ENCODE results near the gene CHKA. TPM values are rescaled to one million over a fixed set of nuclear protein-coding genes. Genes with fewer than 3 reads are reported as not detected.

Gene CHKA
- total RNA-seq, 1 experiment from 2014 or later = 37.1 TPM

- H3K4me1 ChIP-seq = no peaks in the 10 kb centered on the region
- no peaks in the 10 kb centered on the region for H3K9me3 ChIP-seq (replicated peaks)
- no peaks in the 10 kb centered on the region for H3K27me3 ChIP-seq
- DNase-seq = no peak
- no peak overlapping the region for H3K27ac ChIP-seq
- no peak overlapping the region for H3K4me3 ChIP-seq
- H3K36me3 ChIP-seq = no peaks in the 10 kb centered on the region
Measured at GRCh38 chr11:68135161-68135560, 14.0 kb upstream of the CHKA start.

DNA sequence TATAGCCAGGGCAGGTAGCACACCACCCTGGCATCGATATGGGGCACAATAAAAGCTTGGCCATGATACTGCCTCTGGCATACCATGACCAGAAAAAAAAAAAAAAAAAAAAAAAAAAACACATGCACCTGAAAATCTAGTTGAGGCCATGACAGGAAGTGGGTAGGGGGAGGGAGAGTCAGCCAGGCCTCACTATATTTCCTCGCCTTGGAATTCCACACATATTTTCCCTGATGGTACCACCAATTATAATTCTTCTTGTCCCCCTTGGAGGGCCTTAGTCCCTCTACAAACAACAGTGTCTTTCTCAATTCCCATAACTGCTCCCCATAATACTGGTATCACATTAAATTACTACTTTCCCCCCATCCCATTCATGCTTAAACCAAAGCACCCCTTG is 12.6 kb upstream of the CHKA start:
- H3K4me3 ChIP-seq = no peak overlapping the region
- H3K27ac ChIP-seq = no peak overlapping the region
- H3K27me3 ChIP-seq = no peaks in the 10 kb centered on the region
- no peaks in the 10 kb centered on the region for H3K4me1 ChIP-seq
- no peaks in the 10 kb centered on the region for H3K36me3 ChIP-seq
- H3K9me3 ChIP-seq (replicated peaks) = no peaks in the 10 kb centered on the region
- no peak for DNase-seq

- Histone ChIP-seq H3K4me3 (no peak overlapping the region), H3K27ac (no peak overlapping the region), H3K4me1 (no peaks in the 10 kb centered on the region), H3K9me3 (replicated peaks) (no peaks in the 10 kb centered on the region), H3K36me3 (no peaks in the 10 kb centered on the region), H3K27me3 (no peaks in the 10 kb centered on the region)
- no peak for DNase-seq
Measured at GRCh38 chr11:68130121-68130520, 8.9 kb upstream of the CHKA start.

DNA sequence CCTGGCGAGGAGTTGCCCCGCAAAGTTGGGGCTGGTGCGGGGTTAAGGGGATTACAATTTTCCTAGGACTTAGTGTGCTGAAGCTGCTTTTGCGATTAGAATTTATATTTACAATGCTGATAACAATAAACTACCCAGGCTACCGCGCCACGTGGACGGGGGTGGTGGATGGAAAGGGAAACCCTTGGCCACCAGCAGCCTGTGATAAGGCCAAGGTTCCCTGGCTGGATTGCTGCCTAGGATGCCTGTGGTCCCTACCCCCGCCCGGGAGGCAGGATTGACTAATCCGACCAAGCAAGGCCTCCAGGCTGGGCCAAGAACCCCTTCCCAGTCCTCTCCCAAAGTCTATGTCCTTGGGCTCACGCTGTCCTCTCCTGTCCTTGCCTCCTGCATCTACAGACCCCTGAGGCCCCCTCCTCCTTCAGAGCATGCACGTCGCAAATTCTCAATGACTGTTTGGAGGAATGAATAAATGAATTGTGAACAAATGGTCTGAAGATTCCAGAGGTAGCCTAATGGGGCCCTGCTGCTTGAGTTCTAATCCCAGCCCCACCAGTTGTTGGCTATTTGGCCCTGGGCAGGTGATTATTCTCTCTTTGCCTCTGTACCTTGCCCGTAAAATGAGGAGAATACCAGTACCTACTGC is 7.6 kb upstream of the CHKA start:
- Histone ChIP-seq H3K4me1 (no peaks in the 10 kb centered on the region), H3K27ac (no peak overlapping the region)
- DNase-seq = no peak

DNA sequence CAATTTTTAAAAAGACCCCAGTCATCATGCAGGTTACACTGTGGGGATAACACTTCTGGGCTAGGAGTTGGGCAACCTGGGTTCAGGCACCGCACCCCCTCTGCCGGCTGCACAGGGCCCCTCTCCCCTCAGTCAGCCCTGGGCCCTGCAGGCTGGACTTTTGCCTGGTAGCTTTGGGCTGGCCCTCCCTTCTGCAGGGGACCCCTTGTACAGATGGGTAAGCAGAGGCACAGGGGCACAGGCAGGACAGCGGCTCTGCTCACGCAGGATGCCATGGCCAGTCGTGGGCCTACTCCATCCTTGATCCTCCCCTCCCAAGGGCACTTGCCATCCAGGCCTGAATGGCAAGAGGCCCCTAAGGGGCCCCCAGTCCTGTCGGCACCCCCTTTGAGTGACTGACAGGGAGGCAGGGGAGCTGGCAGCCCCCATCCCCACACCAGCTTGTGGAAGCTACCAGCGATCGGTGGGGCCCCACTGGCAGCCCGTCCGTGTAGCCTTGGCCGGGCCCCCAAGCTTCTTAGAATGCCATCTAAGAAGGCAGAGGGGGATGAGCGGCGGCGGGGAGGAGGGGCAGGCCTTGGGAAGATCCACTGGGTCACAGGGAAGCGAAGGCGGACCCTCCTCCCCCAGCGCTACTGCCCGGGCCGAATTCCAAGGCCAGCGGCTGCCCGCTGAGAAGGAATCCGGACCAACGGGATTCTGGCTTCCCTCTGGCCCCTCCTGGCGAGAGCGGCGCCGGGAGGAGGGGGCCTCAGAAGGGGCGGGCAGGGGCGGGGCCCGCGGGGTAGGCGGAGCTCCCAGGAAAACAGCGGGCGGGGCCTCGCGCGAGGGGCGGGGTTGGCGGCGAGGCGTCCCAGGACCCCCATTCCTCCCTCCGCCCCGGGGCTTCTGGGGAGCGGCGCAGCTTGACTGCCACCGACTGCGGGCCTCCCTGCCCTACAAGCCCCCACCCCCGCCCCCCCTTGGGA is 6.8 kb upstream of the CHKA start:
- no peak for DNase-seq
- Histone ChIP-seq H3K27me3 (no peaks in the 10 kb centered on the region), H3K4me3 (no peak overlapping the region), H3K4me1 (peaks cover under 1% of the 10 kb centered on the region), H3K9me3 (replicated peaks) (no peaks in the 10 kb centered on the region), H3K36me3 (no peaks in the 10 kb centered on the region), H3K27ac (no peak overlapping the region)

More for the DNA sequence above, 7.6 kb upstream of the CHKA start:
- no peaks in the 10 kb centered on the region for H3K27me3 ChIP-seq
- no peak overlapping the region for H3K4me3 ChIP-seq
- H3K9me3 ChIP-seq (replicated peaks) = no peaks in the 10 kb centered on the region
- no peaks in the 10 kb centered on the region for H3K36me3 ChIP-seq

DNA sequence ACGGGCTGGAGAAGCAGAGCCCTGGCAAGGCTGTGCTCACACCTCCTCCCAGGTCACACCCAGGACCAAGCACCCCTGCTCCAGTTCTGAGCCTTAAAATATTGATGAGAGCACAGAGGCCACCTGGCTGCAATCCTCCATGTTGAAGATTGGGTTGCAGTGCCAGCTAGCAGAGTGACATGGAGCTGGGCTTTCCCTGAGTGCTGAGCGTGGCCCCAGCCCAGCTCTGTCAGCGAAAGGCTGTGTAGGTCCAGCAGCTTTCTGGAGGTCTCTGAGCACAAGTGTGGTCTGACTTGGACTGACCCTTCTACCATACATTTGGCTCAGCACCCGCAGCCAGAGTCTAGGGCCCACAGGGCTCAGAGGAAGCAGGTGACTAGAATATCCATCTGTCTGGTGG is 4.0 kb upstream of the CHKA start:
- Histone ChIP-seq H3K27ac (no peak overlapping the region), H3K4me1 (peaks cover 5% of the 10 kb centered on the region), H3K4me3 (no peak overlapping the region), H3K36me3 (no peaks in the 10 kb centered on the region), H3K9me3 (replicated peaks) (no peaks in the 10 kb centered on the region), H3K27me3 (no peaks in the 10 kb centered on the region)
- DNase-seq = no peak

DNA sequence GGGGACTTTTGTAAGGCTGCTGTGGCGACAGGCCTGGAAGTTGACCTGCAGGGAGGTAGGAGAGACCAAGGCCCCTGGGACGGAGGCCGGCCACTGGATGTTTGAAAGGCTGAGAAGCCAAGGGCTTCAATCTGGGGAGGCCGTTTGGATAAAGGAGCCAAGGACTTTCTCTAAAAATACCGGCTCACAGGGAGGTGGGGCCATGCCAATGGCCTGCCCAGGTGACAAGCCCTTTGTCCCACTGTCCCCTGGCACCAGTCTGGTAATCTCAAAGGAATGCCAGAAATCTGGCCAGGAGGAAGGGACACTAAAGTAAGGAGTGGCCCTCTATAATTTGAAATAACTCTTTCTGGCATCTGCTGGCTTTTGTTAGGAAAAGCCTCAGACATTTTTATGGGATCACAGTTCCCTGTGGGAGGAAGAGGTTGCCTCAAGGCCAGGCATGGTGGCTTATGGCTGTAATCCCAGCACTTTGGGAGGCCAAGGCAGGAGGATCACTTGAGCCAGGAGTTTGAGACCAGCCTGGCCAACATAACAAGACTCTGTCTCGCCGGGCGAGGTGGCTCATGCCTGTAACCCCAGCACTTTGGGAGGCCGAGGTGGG is 1.9 kb upstream of the CHKA start:
- H3K27me3 ChIP-seq = no peaks in the 10 kb centered on the region
- peaks cover 9% of the 10 kb centered on the region for H3K4me1 ChIP-seq
- H3K36me3 ChIP-seq = no peaks in the 10 kb centered on the region
- peak overlapping the region; percentile 97; the same call in 1 of the 2 replicates for H3K27ac ChIP-seq
- DNase-seq = no peak
- H3K4me3 ChIP-seq = no peak overlapping the region
- H3K9me3 ChIP-seq (replicated peaks) = no peaks in the 10 kb centered on the region

DNA sequence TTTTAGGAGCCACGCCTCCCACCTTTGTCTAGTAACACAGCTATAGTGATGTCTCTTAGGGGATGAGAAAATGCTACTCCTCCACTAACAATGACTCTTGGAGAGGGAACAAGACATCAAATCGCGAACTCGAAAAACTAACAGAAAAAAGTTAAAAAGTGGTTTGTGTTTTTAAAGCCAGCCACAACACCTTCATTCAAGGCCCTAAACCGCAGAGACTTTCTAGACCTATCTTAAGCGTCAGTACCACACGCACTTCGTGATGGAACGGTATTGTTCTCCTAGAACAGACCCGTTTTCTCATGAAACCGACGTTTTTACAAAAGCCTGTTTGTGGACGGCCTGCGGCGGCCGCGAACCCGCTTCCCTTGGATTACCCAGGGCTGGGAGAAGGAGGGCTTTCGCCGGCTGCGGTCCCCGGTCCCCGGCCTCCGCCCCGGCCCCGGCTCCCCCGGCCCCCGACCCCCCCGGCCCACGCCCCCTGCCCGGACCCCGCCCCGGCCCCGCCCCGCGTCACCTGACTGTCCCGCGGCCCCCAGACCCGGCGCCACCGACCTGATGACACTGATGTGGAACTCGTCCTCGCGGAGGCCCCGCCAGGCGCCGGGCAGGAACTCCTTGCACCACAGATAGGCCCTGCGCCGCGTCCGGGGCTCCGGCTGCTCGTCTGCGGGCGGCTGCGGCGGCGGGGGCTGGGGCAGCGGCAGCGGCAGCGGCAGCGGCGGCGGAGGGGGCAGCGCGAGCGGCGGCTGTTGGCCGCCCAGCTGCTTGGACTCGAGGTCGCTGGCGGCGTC is 718 bp downstream of the CHKA start:
- Histone ChIP-seq H3K4me1 (peaks cover 9% of the 10 kb centered on the region), H3K4me3 (peak overlapping the region; percentile 62), H3K36me3 (no peaks in the 10 kb centered on the region), H3K27ac (no peak overlapping the region), H3K9me3 (replicated peaks) (no peaks in the 10 kb centered on the region), H3K27me3 (no peaks in the 10 kb centered on the region)
- DNase-seq = peak; percentile 44 to 52

DNA sequence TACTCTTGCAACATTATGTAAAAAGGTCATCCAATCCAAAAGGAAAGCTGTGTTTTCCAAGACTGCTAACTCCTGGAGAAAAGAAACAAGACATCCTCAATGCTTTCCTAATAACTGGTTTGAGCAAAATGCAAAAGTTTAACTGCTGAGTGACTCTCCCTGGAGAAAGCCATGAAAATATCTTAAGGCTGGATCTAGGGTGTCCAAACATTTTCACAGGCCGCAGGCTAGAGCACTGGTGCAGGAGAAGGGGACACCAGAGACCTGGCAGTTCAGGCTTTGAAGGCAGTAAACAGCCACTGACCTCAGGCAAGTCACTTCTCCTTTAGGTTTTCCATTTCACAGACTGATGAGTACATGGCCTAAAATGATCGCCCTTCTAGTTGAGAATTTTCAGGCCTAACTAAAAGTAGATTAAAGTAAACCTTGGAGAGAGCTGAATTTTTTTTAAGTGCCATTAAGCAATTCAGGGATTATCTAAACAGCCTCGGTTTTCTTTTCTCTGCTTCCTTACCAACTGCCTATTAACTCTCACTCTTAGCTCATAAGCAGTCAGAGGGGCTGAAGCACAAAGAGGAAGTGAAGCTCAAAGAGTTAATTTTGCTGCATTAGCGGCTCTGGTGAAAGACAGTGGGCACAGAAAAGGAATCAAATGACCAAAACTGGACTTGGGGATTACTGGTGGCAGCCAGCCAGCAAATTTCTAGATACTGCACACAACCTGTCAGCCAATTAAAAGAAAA is 2.3 kb downstream of the CHKA start:
- DNase-seq = peak; percentile 33 to 67
- Histone ChIP-seq H3K27ac (no peak overlapping the region), H3K36me3 (no peaks in the 10 kb centered on the region), H3K4me3 (no peak overlapping the region), H3K9me3 (replicated peaks) (no peaks in the 10 kb centered on the region), H3K27me3 (no peaks in the 10 kb centered on the region), H3K4me1 (peaks cover 9% of the 10 kb centered on the region)

DNA sequence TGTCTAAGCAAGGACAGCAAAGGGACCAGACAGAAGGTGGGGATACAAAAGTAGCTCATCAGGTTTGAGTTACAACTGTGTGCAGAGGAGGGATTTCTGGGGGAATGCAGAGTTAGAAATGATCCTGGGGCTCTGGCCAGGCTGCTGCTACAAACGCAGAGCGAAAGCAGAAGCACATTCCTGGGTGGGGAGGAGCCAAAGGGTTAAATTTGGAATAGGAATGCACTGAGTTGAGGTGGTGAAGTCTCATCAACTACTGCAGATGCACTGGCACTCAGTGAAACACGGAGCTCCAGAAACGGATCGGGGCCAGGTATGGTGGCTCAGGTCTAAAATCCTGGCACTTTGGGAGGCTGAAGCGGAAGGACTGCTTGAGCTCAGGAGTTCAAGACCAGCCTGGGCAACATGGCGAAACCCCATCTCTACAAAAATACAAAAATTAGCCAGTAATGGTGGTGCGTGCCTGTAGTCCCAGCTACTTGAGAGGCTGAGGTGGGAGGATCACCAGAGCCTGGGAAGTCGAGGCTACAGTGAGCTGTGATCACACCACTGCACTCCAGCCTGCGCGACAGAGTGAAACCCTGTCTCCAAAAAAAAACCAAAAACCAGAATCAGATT is 3.2 kb downstream of the CHKA start:
- no peak overlapping the region for H3K27ac ChIP-seq
- H3K9me3 ChIP-seq (replicated peaks) = no peaks in the 10 kb centered on the region
- no peaks in the 10 kb centered on the region for H3K36me3 ChIP-seq
- no peak overlapping the region for H3K4me3 ChIP-seq
- peaks cover 8% of the 10 kb centered on the region for H3K4me1 ChIP-seq
- no peaks in the 10 kb centered on the region for H3K27me3 ChIP-seq
- no peak for DNase-seq

- H3K4me3 ChIP-seq = no peak overlapping the region
Measured at GRCh38 chr11:68116974-68117373, 4.2 kb downstream of the CHKA start.

GRCh38 chr11:68116126-68116525 is 5.1 kb downstream of the CHKA start:
- DNase-seq = no peak
- no peaks in the 10 kb centered on the region for H3K36me3 ChIP-seq

More at GRCh38 chr11:68116974-68117373, 4.2 kb downstream of the CHKA start:
- Histone ChIP-seq H3K27me3 (no peaks in the 10 kb centered on the region), H3K36me3 (no peaks in the 10 kb centered on the region), H3K9me3 (replicated peaks) (no peaks in the 10 kb centered on the region), H3K4me1 (peaks cover 4% of the 10 kb centered on the region; the same call in 1 of the 2 replicates), H3K27ac (no peak overlapping the region)
- no peak for DNase-seq

GRCh38 chr11:68115285-68115684 is 5.9 kb downstream of the CHKA start:
- Histone ChIP-seq H3K36me3 (no peaks in the 10 kb centered on the region), H3K4me1 (peaks cover 4% of the 10 kb centered on the region; the same call in 1 of the 2 replicates), H3K27me3 (no peaks in the 10 kb centered on the region), H3K4me3 (no peak overlapping the region), H3K9me3 (replicated peaks) (no peaks in the 10 kb centered on the region), H3K27ac (no peak overlapping the region)
- DNase-seq = no peak

More at GRCh38 chr11:68116126-68116525, 5.1 kb downstream of the CHKA start:
- Histone ChIP-seq H3K4me3 (no peak overlapping the region), H3K4me1 (peaks cover 4% of the 10 kb centered on the region; the same call in 1 of the 2 replicates), H3K27me3 (no peaks in the 10 kb centered on the region), H3K27ac (no peak overlapping the region), H3K9me3 (replicated peaks) (no peaks in the 10 kb centered on the region)
